GM04504 (cell line): ENCODE measurements around the gene PRR33.
"Not testable (repeated sequence)": the region's sequence is repeated elsewhere in the genome, so short reads cannot be mapped to it uniquely, and the experiment has no call there.

ENCODE experiments used
- DNase-seq: peaks from one replicate; pipeline ENCODE4 v3.0.0-alpha.2; 2012; ENCODE audit warnings: low read depth

Gene PRR33

DNA sequence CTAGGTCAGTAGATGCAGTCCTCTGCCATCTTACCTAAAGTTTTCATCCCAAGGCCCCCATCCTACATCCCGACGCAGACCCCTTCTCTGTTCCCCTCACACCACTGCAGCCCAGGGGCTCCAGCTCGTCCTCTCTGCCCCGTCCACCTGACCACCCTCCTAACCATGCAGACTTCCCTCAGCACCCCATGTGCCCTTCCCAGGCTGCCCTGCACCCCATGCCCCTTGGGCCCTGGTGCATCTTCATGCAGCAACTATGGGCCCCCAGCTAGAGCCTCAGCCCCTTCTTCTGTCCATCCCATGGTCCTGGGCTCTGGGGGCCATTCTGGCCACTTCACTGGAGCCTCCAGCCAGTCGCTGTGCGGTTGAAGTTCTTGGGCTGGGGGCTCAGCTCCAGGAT, 2.9 kb downstream of the PRR33 start:
- no peak for DNase-seq

DNA sequence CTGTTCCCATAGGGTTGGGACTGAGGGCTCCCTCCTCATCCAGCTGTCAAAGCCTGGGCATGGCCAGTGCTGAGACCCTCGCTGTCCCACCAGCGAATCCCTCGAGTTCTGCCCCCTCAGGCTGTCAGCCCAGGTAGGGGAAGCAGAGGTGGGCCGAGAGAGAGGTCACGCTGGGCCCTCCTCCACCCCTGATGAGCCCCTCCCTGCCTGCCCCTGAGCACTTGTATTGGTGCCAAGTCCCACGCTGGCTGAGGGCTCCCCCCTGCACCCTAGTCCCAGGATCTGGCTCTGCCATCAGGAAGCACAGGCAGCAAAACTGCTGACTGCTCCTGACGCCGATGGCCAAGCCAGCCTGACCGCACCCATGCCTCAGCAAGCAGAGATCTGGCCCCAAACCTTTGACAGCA, 3.3 kb downstream of the PRR33 start:
- DNase-seq: no peak

DNA sequence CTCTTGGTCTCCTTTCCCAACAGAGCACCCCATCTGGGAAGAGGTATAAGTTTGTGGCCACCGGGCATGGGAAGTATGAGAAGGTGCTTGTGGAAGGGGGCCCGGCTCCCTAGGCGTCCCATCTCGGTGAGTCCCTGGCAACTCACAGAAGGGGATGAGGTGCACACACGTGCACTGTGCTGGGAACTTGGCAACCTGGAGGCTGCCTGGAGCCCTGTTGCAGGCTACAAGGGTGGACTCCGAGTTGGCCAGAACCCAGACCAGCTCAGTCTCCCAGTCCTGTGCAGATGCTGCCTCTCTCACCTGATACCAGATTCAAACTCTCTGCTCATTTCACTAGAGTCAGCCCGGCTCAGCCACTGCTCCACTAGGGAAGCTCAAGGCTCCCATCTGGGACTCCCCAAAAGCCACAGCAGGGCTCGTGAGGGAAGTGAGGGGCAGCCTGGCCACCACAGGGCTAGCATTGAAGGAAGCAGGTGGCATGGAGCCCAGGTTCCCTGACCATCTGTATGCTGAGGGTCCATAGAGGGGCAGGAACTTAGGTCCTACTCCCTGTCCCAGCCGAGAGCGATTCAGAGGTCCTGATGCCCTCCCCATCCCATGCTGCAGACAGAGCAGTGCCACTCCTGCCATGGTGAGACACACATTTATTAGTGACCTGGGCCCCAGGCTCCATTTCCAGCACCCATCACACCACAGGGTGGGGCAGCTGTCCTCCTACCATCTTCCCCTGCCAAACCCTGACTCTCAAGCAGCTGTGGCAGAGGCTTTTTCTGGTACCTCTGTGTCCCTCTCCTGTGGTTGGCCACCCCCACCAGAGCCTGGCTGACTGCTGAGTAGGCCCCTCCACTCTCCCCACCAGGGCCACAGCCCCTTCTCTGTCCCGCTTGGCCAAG, 4.0 kb downstream of the PRR33 start:
- no peak for DNase-seq

DNA sequence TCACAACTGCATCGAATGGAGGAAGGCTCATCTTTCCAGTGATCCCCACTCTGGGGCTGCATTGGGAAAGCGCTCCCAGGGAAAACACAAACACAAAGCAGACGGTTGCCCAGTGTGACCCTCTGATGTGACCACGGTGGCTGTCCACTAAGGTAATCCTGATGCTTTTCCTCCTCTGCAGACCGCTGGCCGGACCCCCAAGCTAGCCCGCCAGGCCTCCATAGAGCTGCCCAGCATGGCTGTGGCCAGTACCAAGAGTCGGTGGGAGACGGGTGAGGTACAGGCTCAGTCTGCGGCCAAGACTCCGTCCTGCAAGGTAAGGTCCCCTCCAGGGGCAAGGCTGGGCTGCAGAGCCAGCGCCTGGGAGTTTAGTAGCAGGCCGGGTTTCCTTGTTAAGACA, 5.1 kb downstream of the PRR33 start:
- not testable (repeated sequence) for DNase-seq

DNA sequence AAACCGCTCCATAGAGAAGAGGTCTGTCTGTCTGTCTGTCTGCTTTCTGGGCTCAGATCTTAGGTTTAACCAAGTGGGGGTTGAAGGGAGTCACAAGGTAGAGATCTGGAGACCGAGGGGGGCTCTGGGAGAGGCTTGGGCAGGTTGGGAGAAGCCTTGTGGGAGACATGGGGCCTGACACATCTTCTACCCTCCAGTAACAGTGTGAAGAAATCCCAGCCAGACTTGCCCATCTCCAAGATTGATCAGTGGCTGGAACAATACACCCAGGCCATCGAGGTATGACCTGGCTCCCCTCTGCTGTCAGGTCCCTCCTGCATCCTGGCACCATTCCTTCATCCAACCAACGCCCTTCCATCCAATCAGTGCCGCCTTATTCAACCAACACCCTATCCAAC, 7.4 kb downstream of the PRR33 start:
- no peak for DNase-seq

DNA sequence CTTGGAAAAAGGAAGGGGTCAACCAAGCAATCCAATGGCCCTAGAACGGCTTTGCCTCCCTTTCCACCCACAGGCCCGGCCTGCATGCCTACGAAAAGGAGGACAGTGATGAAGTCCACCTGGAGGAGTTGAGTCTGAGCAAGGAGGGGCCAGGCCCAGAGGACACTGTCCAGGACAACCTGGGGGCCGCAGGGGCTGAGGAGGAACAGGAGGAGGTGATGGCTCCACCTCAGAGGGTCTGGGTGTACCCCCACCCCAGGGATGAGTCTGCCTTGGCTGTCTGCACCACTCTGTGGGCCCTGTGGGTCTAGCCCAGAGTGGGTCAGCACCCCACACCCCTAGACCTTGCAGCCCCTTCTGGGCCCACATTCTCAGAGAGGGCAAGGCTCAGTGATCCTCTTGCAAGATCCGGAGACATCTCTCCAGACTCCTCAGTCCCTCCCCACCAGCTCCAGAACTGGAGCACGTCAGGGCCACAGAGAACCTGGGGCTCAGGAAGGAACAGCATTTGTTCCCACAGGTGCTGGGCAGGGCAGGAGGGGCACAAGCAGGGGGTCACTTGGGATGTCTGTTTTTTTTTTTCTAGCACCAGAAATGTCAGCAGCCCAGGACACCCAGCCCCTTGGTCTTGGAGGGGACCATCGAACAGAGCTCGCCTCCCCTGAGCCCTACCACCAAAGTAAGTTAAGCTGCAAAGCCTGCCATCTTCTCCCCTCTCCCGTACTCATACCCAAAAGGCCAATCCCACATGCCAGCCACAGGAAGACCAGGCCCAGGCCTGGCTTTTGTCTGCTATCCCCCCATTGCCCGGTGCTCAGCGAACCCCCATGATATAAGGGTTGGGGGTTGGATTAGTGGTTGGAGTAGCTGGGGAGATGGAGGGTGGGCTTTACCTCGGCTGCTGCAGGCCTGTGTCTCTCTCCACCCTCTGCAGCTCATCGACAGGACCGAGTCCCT, 8.1 kb downstream of the PRR33 start:
- DNase-seq: no peak

DNA sequence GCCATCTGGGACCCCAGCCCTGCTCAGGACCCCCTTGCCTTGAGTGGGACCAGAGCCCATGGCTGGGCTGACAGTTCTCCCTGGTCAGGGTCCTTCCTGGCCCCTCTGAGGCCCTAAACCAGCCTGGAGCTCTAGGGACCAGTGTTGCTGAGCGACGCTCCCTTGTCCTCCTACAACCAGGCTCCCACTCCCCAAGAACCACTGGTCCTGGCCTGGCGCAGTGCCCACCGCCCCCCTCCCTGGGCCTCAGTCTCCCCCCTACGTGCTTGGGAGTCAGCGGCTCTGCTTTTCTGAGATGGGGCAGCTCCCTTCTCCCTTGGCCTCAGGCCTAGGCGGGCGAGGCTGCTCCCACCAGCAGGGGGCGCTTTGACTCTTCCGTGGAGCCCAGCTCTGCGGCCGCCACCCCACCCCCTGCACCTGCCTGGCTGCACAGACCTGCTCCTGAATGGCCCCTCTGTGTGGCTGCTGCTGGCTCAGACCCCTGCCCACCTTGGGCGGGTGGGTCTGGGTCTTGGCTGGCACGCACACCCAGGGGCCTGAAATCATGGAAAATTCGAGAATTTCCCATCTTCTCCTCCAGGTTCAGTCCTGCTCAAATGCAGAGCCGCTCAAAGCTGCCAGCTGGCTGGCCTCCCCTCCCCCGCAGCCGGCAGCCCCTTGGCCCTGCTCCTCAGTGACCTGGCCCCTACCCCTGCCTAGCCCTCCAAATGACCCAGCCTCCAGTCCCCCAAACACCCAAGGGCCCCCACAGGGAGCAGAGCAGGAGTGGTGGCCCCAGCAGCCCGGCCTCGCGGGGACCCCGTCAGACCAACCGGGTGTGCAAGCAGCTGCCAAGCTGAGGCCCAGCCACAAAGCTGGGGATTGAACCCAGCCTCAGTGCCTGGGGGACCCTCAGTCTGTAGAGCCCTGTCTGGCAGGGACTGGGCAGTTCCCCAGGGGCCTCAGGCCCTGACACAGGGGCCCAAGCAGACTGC, 9.1 kb downstream of the PRR33 start:
- peak; percentile 19 for DNase-seq

DNA sequence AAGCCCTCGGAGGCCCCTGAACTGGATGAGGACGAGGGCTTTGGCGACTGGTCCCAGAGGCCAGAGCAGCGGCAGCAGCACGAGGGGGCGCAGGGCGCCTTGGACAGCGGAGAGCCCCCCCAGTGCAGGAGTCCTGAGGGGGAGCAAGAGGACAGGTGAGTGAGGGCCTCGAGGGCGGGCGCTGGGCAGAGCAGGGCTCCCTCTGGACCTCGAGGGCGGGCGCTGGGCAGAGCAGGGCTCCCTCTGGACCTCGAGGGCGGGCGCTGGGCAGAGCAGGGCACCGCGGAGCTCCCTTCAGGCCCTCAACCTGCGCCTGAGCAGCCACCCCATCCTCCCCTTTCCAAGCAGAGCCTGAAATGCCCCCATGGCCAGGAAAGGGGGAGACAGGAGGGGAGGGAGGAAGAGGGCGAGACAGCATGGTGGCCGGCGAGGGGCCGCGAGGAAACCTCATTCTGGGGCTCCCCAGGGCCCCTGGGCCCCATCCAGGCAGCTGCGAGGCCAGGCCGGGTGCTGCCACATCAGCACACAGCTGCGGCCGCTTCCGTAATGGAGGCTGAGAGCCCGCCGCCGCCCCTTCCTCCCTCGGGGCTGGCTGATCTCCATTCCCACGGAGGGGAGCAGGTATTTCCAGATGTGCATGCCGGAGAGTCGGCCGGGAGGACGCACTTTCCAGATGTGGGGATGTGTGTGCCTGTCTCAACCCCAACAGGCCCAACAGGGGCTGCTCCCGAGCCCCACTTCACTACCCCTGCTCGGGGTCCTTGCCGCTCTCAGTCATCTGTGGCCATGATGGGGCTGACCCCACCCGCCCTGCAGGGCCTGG, 10.0 kb downstream of the PRR33 start:
- no peak for DNase-seq

DNA sequence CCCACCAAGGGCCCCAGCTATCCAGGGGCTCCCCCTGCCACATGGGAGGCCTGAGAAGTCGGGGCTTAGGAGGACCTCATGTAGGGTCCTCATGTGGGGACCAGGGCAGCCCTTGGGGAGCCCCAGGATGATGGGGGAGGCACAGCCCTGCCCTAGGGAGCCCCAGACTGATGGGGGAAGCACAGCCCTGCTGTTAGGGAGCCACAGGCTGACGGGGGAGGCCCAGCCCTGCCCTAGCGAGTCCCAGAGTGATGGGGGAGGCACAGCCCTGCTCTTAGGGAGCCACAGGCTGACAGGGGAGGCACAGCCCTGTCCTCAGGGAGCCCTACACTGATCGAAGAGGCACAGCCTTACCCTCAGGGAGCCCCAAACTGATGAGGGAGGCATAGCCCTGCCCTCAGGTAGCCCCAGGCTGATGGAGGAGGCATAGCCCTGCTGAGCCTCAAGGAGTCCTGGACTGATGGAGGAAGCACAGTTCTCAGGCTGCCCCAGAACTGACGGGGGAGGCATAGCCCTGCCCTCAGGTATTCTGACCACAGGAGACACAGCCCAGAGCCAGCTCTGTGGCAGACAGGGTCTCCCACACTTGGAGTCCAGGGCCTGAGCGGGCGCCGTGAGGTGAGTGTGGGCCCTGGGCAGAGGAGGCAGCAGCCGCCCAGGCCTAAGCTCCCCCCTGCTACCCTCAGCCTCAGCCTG, 10.8 kb downstream of the PRR33 start:
- no peak for DNase-seq

DNA sequence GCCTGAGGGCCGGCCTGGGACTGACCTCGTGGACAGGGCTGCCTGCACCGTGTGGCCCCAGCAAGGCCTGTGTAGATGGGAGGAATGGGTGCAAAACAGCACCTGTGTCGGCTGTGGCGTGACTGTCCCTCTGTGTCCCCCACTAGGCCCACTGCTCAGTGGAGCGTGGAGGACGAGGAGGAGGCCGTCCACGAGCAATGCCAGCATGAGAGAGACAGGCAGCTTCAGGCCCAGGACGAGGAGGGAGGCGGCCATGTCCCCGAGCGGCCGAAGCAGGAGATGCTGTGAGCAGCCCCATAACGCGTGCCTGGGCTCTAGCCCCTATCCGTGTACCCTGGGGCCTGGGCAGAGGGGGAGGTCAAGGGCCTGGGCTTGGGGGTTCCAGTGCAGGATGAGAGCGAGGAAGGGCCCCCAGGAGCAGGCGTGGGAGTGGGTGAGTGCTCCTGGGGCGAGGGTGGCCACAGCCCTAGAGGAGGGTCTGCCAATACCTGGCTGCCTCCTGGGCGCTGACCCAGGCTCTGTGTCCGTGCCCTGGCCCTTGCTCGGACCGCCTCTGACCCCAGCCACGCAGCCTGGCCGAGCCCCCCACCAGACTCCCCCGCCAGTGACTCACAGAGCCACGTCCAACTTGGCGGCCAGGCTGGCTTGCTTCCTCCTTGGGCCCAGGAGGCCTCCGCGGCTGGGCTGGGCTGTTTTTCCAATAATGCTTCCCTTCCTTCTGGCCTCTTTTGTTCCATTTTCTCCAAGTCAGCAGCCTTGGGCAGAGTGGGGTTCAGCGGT, 11.6 kb downstream of the PRR33 start:
- DNase-seq: no peak

DNA sequence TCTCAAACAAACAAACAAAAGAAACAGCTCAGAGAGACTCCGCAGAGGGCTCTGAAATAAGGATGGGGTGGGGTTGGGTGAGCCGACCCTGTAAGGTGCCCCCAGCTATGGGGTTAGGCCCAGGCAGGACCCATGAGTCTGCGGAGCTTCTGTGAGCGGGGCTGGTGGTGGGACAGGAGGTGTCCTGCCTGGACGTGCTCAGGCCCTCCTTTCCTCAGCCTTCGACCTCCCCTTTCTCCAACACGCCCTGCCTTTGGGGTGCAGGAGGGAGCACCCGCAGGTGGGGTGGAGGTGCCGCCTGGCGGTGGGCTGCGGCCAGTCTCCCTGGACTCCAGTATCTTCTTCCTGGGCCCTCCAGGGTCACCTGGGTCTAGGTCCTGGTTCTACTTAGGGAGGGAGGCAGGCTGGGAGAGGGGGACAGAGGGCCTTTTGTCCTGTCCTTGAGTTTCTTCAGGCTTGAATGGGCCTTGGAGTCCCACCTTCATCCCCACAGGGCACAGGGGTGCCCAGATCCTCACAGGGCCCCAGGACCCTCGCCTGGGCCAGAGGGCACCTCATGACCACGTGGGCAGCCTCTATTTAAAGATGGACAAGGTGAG, 12.3 kb downstream of the PRR33 start:
- no peak for DNase-seq

DNA sequence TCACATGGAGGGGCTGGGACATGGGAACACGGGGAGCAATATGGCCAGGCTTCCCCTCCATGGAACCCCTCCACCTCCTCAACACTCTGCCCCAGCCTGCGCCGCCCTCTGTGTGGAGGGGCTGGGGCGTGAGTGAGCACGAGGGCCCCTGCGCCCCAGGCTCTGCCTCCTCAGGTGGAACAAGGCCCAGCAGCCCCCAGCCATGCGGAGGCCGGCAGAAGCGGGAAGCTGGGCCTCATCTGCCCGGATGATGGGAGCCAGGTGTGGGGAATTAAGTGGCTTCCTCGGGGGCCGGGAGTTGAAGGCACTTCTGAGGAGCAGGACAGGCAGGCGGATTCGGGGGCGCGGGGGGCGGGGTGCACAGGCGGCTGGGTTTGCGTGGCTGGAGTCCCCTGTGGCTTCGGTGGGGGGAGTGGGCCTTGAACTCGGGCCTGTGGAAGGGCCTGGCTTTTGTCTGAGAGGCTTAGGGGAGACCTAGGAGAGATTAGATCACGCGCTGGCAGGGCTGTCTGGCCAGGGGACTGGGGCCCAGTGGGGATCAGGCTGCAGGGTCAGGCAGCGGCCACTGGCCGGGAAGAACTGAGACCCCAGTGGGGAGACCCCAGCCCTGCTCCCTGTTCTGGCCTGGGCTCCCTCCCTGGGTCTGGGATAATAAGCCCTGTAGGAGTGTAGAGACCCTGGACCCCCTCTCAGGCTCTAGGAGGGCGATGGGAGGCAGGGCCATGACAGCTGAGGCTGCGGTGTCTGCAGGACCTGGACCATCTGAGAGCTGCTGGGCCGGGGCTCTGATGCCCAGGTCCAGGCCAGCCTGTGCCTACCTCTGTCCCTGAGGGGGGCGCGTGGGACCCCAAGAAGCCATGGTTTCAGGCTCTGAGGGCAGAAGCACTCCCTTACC, 13.3 kb downstream of the PRR33 start:
- DNase-seq: no peak

DNA sequence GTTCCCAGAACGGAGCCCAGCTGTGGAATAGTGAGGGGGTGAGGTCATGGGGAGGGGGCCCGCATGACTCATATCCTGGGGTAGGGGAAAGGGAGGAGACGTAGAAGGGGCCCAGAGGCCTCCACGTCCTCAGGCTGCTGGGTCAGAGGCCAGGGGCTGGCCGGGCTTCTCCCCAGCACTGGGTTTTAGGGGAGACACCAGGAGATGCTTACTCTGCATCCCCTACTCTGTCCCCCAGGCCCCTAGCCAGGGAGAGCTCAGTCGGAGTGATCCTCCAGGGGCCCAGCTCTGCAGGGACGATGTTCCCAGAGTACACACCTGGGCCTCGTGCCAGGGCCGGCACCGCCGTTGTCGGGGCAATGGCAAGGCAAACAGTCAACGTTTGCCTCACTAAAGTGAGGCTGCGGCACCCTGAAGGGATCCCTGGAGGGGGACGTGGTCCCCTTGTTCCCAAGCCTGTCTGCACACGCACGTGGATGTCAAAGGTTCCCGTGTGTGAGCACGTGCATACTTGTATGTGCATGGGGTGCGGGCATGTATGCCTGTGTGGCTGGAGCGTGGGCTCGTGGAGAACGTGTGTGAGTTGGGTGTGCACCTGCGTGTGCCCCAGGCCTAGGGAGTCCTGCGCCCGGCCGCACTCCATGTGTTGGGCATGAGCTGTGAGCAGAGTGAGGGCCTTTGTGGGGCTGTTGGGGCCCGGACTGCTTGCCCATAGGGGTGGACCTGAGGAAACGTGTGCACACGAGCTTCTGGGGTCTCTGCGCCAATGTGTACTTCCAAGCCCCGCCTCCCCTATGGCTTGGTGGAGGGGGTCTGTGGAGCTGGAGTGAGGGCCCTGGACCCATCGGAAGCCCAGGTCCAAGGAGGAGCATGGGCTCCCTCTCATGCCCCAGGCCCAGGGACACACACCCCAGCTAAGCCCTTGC, 14.2 kb downstream of the PRR33 start:
- no peak for DNase-seq

DNA sequence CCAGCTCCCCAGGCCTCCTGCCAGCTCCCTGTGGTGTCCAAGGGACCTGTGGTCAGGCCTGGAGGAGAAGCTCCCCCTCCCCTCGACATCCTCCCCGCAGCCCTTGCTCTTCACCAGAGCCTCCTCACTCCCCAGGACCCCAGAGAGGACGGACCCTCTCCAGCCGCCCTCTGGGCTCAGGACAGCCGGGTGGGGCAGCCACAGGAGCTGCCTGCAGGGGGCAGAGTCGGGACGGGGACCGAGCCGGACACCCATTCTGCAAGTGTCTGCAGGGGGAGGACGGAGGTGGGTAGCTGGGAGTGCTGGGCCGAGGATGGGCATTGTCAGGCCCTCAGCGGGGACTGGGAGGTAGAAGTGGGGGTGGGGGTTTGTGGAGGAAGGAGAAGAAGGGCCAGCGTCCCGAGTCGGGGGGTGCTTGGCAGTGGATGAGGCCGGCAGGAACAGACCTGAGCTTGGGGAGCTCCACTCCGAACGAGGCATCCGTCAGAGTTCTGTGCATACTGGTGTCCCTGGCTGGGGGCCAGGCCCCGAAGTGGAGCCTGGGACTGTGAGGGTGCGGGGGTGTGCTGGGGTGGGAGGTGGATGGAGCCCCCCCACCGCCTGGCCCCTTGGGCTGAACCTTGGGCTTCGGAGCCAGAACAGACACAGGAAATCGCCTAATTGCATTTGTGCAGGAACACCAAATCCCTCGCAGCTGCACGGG, 15.2 kb downstream of the PRR33 start:
- no peak for DNase-seq

DNA sequence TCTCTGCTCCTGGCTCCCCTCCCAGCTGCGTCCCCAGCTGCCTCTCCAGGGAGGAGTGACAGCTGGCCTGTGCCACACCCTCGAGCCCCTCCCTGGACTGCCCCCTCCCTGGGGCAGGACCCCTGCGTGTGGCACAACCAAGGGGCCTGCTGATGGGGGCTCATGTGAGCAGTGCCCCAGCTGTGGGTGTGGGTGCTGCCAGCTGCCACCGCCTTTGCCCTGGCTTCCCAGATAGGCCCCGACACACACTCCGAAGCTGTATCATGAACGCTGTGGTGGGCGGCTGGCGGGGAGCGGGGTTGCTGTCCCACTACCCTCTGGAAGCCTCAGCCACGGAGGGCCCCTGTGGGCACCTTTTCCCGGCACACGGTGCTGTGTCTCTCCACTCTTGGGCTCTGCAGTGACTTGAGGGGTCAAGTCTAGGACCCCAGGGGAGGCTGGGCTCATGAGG, 15.8 kb downstream of the PRR33 start:
- DNase-seq: not testable (repeated sequence)
